T-helper 1 cell treated with Interleukin-12 subunit alpha and Interleukin-12 subunit beta and Interleukin-4 antibody, amounts not matched to agents 30 ng/mL and 1 ng/mL, for 36 hours (primary cell): ENCODE measurements around the gene CYP2C8. TPM values are rescaled to one million over a fixed set of nuclear protein-coding genes. Genes with fewer than 3 reads are reported as not detected.

Experiments
- total RNA-seq: library from RNA; stranded (reverse); gene quantifications from 2 replicates; pipeline ENCODE4 v1.2.3, GENCODE V29; 2022

Gene CYP2C8
- total RNA-seq, 1 donor from 2014 or later: not detected

Other genes with a start within 250 kb of the CYP2C8 start
- gene CYP2C9, start 130.8 kb downstream of the CYP2C8 start, total RNA-seq: not detected in 2 replicates
- not detected in 2 replicates for gene ACSM6, start 124.7 kb upstream of the CYP2C8 start, total RNA-seq
- 28.1 and 28.7 TPM in 2 replicates for gene PDLIM1, start 221.5 kb upstream of the CYP2C8 start, total RNA-seq